GM19238 (cell line): Measurements from ENCODE around the gene GGCT.

Experiments used
- DNase-seq: peaks from one replicate; pipeline ENCODE4 v3.0.0; 2011; ENCODE audit warnings: low spot score; ENCODE audit not compliant: insufficient read length

The GGCT gene

DNA sequence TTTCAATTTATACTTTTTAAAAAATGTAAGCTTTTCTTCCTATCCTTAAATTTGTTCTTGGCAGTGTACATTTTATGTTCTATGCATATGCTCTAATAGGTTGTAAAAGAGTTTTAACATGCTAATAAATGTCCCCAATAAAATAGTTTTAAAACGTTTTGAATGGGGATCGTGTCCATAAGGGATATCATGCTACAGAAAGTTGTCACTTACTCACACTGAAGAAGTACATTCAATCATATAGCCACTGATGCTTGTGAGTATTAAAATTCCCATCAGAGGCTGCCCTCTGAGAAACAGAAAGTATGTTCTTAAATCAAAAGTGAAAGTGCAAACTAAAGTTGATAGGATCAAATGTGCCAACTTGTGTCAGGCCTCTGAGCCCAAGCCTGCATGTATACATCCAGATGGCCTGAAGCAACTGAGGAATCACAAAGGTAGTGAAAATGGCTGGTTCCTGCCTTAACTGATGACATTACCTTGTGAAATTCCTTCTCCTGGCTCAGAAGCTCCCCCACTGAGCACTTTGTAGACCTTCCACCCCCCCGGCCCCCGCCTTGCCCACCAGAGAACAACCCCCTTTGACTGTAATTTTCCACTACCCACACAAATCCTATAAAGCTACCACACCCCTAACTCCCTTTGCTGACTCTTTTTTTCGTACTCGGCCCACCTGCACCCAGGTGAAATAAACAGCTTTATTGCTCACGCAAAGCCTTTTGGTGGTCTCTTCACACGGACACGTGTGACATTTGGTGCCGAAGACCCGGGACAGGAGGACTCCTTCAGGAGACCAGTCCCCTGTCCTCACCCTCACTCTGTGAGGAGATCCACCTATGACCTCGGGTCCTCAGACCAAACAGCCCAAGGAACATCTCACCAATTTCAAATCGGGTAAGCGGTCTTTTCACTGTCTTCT lies 25.2 kb downstream of the GGCT start:
- no peak for DNase-seq

DNA sequence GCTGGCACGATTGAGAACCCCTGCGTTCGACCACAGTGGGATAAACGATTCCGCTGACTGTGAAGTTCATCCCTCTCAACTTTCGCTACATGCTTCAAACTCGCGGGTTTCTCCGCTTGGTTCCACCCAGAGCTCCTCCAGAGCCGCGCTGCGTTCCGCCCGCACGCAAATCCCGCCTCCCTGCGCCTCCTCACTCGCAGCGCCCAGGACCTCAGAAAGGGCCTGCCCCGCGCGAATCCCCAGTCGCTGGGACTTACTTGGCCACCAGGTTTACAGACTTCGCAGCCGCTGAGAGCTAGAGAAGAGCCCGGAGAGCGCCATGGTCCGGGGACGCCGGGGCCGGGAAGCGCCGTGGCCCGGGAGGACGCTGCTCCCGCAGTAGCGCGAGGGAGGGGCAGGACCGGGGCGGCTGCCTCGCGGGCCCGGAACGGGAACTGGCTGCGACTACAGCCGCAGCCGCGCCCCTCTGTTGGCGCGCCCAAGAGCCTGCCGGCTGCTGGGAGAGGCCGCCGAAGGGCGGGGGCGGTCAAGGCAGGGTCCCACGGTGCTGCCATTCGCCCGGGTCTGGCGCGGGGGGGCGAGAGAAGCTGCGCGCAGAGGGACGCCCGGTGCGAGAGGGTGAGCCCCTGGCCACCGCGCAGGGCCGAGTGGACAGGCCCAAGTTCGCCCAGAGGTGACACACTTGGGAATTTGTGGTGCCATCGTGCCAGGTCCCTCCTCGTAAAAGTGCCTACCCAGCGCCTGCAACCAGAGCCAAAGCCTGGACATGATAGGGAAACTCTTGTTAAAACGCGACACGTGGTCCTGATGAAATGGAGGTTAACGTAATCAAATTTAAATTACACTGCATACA lies 26.1 kb downstream of the GGCT start, which contains the start of gene NOD1:
Gene NOD1, minus strand, starts transcription at position 436 of the 853 bp plus-strand sequence. CDS start 21,863 bp downstream, outside the sequence.
- peak; percentile 56 for DNase-seq

DNA sequence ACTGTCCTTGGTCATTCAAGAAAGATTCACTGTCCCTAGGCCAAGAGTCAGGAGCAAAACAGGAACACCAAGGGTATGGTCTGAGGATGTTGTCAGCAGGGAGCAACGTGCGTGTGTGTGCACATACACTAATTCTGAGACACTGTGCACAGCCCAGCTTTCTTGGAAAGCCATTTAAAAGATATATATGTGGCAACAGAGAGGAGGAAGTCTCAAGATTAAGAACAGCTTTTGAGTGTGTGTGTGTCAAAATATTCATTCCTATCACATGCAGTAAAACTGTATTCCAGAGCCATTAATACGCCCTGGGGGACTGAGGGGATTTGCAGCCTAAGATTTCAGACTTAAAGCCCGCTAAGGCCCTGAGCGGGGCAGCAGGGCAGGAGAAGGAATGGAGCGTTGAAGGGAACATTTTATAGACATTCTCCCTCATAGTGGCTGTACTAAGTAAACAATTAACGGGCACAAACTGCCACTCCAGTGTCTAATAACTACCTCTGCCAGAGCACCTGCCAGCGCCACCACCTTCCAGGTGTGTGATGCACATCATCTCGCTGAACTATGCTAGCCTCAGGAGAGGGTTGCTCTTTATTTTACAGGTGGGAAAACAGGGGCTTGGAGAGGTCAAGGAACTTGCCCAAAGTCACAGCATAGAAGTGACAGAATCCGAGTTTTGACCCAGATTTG lies 28.0 kb downstream of the GGCT start:
- DNase-seq: no peak

DNA sequence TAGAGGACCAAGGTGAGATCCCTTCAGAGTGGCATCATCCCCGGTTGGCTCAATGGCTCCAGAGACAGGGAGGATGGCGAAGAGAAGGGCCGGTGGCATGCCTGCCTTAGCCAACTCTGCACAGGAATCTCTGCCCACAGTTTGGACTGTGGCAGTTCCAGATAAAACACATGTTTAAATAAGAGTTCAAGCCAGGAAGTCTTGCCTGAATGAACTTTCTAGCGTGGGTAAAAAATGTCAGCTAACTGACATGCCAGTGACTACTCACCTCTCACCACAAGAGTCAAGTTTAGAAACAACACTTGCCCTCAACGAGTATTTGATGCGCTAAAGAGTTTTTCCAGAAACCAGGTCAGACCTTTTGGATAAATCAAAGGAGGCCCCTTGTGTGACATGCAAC lies 29.0 kb downstream of the GGCT start:
- DNase-seq: no peak

DNA sequence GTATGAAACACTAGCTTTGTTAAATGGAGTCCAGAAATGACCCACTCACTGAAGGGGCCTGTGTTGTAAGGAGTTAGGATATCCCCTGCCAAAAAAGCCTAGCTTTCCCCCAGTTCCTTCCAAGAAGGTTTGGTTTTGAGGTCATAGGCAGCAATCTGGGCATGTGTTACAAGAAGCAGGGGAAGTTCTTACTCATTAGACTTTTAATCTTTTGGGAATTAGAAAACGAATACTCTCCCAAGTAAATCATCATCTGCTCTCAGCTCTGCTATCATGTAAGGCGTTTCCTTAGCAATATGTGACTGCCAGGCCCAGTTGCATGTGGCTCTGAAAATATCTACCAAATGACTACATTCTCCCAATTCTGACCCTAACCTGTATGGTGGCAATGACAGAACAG lies 29.7 kb downstream of the GGCT start:
- no peak for DNase-seq

DNA sequence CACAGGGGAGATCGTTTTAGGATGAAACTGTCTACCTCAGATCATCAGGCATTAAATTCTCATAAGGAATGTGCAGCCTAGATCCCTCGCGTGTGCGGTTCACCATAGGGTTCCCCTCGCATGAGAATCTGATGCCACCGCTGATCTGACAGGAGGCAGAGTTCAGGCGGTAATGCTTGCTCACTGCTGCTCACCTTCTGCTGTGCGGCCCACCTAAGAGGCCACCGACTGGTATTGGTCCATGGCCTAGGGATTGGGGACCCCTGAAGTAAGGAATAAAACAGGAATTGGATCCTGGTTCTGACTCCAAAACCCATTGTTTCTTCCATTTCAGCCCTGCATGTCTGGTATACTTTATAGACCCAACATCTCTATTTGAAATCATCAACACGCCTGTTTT lies 30.1 kb downstream of the GGCT start:
- DNase-seq: no peak

DNA sequence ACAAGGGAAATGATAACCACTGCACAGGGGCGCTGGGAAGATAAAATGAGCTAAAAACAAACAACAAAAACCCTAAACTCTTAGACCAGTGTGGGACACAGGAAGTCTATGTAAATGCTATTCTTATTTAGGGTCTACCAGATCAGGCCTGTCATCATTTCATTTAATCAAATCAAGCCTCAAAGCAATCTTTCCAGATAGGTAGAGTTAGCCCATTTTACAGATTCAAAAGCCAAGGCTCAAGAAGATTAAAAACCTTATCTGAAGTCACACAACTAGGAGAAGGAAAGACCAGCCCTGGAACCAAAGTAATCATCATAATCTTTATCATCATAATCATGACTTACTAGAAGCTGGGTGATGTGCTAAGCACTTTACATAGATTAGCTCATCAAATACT lies 30.7 kb downstream of the GGCT start:
- DNase-seq: no peak

DNA sequence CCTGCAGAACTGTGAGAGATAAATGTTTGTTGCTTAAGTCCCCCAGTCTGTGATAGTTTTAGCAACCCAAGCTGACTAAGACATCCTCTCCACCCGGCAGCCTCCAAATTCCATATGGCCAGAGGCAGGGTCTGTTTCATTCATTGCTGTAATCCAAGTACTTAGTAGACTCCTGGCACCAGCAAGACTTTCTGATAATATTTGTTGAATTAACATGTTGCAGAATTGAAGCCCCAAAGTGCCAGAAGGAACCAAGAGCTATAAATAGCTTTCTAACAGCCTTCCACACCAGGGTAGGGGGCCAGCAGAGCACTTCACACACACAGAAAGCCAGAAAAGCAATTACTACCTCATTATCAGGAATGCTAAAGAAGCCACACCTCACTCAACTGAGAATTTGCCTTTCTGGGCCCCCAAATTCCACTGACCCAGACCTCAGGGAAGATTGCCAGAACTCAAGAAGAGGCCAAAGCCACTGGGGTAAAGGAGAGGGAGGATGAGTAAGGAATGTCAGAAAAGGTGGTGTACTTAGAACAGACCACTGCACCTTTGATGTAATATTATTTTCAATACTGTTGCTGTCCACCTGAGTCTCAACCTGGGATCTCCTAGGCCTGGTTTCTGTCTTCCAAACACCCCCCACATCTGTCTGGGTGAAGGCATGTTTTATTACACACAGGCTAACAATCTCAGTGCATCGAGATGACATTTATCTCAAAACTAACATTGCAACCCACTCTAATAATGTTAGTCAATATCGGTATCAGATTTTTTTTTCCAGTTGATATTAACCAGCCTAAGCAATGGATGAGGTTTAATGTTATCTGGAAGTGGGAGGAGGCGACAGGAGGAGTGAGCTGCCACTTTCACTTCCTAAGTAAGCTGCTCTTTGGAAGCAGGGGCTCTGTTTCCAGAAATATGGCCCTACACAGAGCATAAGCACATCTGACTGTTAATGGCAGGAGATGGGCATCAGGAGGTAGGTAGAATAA lies 31.5 kb downstream of the GGCT start:
- no peak for DNase-seq

DNA sequence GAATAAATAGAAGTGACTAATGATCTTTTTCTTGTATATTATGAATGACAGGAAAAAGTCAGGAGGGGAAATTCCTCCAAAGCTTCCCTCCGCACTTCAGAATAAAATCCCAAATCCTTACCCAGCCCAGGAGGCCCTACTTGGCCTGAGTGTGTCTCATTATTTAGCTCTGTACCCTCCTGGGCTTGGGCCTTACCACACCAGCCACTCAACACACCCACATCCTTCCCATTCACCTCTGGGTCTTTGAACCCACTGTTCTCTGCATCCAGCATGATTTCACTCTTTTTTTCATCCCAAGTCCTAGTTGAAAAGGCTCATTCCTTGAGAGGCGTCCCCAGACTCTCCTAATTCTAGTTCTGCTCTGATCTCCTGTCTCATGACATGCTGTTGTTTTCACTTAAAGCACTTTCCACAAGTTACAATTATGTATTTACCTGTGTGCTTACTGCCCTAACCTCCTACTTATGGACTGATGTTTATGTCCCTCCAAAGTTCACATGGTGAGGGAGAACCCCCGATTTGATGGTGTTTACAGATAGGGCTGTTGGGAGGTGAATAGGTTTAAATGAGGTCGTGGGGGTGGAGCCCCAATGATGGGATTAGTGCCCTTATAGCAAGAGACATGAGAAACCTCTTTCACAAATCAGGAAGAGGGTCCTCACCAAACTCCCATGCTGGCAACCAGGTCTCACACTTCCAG lies 32.4 kb downstream of the GGCT start:
- DNase-seq: no peak

DNA sequence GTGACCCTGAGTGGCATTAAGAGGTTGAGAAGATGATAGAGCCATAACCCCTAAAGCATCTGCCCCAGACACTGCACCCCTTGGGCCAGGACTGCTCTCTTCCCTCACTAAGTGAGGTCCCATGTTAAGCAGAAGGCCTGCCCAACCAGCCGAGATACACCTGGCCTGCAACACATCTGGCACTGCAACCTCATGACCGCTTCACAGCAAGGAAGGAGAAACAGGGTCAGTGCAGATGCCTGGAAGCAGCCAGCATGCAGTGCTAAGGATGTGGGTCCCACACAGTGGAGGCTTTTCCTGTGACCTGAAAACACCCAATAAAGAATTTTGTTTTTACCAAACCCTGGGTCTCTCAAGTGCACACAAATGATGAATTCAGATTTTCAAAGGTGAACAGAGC lies 33.4 kb downstream of the GGCT start:
- no peak for DNase-seq

DNA sequence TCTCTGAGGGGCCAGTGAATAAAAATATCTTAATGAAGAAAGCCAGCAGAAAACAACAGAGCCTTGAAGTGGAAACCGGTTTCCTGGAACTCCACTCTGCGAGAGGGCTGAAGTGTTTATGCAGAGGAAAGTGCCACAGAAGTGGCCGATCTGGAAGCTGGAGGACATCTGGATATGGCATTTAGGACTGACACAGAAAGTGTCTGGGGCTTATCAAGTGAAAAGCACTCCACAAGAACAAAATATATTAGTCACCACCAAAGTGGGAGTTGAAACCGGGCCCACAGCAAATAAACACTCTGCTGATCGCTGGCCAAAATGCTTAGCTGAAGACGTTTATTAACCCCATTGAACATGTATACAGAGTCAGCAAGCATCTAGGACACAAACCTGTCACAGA lies 33.9 kb downstream of the GGCT start:
- DNase-seq: no peak

DNA sequence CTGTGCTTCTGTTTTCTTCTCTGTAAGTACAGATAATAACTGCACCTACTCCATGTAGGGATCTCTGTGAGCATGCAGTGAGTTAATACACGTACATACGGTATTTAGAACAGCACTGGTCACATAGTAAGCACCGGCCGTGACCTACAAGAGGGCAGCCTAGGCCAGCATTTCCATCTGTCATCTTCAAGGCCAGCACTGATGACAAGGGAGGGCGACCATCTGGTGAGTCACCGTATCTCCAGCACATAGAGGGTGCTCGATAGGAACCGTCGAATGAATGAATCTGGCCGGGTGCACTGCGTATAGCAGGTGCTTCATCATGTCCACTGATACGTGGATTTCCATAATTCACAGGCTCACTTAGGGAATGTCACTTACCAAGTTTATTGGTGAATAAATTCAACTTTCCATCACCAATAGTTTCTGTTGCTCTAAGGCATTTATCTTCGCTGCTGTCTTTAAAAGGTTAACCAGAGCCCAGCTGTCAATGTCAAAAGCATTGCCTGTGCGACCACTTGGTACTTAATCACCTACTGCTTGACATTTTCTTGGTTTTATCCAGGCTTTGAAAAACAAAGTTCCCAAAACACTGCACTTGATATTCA lies 34.4 kb downstream of the GGCT start:
- no peak for DNase-seq

DNA sequence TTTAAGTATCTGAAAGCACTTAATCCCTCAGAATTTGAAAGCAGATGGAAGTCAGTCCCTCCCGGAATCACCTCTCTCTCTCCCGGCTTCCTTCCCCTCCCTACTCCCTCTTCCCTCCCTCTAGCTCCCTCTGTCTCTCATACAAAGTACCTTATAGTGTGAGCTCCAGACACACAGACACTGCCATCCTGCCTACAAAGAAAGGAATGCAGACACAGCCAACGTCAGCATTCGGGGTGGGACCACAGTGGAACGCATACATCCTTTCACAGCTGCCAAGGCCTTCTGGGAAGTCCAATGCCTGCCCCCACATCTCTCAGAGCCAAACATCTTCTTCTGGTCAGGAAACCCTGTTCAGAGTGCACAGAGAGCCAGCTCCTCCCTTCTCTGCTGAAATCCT lies 35.3 kb downstream of the GGCT start:
- no peak for DNase-seq

DNA sequence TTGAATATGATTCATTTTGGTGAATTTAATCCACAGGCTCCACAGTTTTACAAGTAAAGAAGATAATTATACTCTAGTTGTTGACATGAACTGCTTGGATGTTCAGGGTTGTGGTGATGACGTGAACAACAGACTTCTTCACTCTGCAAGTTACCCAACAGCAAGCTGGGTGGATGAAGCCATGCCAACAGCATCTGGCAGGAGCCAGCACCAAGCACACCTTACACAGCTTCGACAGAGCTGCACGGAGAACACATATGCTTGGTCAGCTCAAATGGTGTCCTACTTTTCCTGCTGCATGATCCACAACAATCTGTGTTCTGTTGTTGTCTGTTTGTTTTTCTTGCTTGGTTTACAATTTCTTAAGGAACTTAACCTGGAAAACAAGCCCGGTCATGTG lies 35.8 kb downstream of the GGCT start:
- no peak for DNase-seq

DNA sequence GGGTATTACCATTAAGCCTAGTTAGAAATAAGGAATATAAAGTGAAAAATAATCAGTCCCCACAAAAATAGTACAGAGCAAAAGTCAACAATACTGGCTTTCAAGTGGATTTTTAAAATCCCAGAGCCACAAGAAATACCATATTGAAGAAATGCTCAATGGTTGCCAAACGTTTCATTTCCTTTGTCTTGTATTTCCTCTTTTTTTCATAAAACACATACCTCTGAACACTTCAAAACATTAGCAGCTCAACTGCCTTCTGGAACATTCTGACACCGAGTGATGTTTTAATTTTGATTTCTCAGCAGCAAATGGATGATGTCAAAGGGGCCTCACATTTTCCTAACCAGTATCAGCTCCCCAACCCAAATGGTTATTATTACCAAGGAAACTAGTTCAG lies 36.6 kb downstream of the GGCT start:
- DNase-seq: no peak

DNA sequence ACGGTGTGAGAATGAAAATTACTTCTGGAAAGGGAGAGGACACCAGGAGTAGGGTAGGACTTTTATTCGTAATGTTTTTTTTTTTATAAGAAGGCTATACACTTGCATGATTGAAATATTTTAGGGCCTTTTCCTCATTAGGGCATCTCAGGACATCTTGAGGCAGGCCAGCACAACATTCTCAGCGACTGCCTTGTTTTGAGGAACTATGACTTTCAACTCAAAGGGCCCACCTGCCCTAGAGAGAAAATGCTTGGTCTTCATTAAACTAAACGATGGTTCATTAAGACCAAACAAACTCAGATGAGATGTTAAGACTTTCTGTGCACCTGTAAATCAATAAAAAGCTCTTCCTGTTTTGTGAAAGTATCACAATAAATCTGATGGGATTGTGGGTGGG lies 37.4 kb downstream of the GGCT start:
- no peak for DNase-seq

DNA sequence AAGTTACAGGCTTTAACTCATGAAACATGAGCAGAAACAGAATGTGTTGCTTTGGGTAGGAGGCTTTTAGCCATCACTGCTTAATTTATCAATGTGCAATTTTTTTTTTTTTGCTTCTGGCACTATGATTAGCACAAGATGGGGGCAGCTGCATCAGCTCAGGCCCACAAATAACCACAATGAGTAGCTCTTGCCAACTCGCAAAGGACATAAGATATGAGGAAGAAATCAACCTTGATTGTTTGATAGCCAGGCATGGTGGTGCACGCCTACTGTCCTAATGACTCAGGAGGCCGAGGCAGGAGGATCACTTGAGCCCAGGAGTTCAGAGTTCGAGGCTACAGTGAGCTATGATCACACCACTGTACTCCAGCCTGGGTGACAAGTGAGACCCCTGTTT lies 38.4 kb downstream of the GGCT start:
- DNase-seq: no peak

DNA sequence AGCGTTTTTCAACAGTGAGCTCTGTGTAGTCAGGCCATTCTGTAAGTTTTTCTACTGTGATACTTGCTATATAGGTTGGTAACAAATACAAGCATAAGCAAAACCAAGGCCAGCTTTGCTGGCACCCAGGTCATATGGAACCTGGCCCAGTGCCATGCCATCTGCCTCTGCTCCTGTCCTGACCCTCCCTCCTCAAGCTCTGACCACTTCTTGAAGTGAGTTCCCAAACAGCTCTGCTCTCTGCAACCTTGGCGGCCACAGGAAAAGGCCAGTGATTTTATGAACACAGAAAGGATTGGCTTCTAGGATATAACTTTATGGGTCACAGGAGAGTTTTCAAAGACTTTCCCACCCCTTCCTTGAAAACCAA lies 38.8 kb downstream of the GGCT start:
- DNase-seq: no peak

DNA sequence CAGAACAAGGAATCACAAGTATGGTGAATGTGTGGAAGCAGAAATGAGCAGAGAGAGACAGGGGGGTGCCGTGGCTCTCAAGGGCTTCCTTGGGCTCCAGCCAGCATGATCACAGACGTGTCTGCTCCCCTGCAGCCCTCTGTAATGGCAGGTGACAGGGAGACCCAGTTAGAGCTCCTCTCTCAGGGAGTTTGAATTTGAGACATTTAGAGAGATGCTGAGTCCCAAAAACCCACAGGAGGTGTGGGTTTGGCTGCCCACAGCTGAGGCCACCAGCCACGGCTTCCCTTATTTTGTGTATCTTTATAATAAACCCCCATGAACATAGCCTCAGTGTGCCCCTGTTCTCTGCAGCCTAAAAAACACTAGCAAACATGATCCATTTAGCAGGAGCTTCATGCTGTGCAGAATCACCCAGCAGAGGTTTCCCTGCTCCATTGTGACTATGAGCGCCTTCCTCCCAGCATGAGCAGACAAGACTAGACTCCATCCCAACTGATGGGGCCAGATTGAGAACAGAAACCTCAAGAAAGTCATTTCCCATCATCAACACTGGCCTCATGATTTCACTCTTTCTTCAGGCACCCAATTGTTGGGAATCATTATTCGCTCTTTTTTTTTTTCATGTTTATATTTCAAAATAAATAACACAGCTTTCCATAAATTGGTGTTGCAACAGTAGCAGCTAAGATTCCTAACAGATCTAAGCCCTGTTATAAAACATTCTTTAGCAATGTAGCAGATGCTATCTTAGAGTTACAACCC lies 39.4 kb downstream of the GGCT start:
- DNase-seq: no peak
